Measurements from ENCODE around the gene LCTL. TPM values are rescaled to one million over a fixed set of nuclear protein-coding genes. Genes with fewer than 3 reads are reported as not detected.

The LCTL gene
- total RNA-seq, 1 donor, result 0.43 TPM

- H3K4me3 ChIP-seq (ENCODE audit: low read depth, low read length), result no peak overlapping the region
- DNase-seq (ENCODE audit: low read depth), result no peak
- no peak for TF ChIP-seq CTCF (IDR thresholded peaks at IDR 0.05; ENCODE audit: insufficient read depth, low read depth, low read length)
Observed at GRCh38 chr15:66573719-66574595, 8.2 kb upstream of the LCTL start.

DNA sequence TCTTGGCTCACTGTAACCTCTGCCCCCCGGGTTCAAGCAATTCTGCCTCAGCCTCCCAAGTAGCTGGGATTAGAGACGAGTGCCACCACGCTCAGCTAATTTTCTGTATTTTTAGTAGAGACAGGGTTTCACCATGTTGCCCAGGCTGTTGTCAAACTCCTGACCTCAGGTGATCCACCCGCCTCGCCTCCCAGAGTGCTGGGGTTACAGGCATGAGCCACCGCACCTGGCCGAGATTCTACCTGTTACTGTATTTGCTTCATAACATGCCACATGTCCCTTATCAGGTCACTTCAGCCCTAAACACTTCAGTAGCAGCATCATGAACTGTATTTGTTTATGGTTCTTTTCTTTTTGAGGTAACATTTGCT, 7.5 kb upstream of the LCTL start:
- no peak for DNase-seq (ENCODE audit: low read depth)
- H3K4me3 ChIP-seq (ENCODE audit: low read depth, low read length), result no peak overlapping the region
- no peak for TF ChIP-seq CTCF (IDR thresholded peaks at IDR 0.05; ENCODE audit: insufficient read depth, low read depth, low read length)

GRCh38 chr15:66572146-66572545, 6.3 kb upstream of the LCTL start:
- no peak for TF ChIP-seq CTCF (IDR thresholded peaks at IDR 0.05; ENCODE audit: insufficient read depth, low read depth, low read length)
- no peak overlapping the region for H3K4me3 ChIP-seq (ENCODE audit: low read depth, low read length)
- no peak for DNase-seq (ENCODE audit: low read depth)

DNA sequence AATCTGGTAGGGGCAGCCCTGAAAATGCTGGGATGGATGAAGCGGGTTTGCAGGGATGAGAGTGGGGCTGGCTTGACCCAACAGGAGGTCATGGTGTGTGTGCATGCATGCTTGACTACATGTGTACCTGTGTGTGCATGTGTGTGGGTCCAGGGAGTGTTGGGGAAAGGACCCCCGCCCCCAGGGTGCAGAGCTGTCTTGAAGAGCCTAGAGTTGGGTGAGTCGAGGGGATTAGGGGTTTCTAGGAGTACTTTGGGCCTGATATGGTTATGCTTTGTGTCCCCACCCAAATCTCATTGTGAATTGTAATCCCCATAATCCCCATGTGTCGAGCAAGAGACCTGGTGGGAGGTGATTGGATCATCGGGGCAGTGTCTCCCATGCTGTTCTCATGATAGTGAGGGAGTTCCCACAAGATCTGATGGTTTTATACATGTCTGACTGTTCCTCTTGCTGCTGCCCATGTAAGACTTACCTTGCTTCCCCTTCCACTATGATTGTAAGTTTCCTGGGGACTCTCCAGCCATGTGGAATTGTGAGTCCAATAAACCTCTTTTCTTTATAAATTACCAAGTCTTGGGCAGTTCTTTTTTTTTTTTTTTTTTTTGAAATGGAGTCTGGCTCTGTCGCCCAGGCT, 5.2 kb upstream of the LCTL start:
- no peak for DNase-seq (ENCODE audit: low read depth)
- no peak for TF ChIP-seq CTCF (IDR thresholded peaks at IDR 0.05; ENCODE audit: insufficient read depth, low read depth, low read length)
- no peak overlapping the region for H3K4me3 ChIP-seq (ENCODE audit: low read depth, low read length)

- no peak overlapping the region for H3K4me3 ChIP-seq (ENCODE audit: low read depth, low read length)
- no peak for DNase-seq (ENCODE audit: low read depth)
- TF ChIP-seq CTCF (IDR thresholded peaks at IDR 0.05; ENCODE audit: insufficient read depth, low read depth, low read length), result no peak
Observed at GRCh38 chr15:66570327-66570726, 4.5 kb upstream of the LCTL start.

DNA sequence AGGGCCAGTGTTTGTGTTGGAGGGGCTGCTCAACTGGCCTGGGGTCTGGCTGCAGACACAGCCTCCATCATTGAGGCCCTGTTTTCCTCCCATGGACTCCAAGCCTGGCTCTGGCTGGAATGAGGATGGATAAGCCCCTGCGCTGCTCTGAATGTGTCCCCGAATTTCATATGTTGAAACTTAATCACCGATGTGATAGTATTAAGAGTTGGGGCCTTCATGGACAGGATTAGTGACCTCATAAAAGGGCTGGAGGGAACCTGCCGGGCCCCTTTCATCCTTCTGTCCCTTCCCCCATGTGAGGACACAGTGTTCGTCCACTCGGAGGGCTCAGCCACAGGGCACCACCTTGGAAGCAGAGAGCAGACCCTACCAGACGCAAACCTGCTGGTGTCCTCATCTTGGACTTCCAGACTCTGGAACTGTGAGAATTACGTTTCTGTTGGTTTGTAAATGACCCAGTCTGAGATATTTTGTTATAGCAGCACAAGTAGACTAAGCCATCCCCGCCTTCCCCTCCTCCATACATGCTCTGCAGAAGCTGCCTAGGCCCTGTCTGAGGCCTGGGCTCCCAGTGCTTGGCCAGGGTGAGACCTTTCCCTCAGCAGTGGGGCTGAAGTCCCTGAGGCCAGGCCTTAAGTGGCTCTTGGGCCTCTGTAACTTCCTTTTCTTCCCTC, 3.8 kb upstream of the LCTL start:
- DNase-seq (ENCODE audit: low read depth), result no peak
- no peak overlapping the region for H3K4me3 ChIP-seq (ENCODE audit: low read depth, low read length)
- TF ChIP-seq CTCF (IDR thresholded peaks at IDR 0.05; ENCODE audit: insufficient read depth, low read depth, low read length), result no peak
